CD4-positive, alpha-beta T cell treated with Interleukin-1 beta for 1 hour (primary cell): Measurements from ENCODE around the gene TRIM65.

ENCODE experiments used
- DNase-seq, 2 donors: peaks; one replicate each; pipeline ENCODE4 v3.0.0-alpha.2; 2020 to 2022

The TRIM65 gene

GRCh38 chr17:75849724-75850123, 47.0 kb downstream of the TRIM65 start:
- DNase-seq, result no peak

- no peak for DNase-seq
These were observed 47.5 kb downstream of the TRIM65 start for GRCh38 chr17:75849279-75849646.

- peak; percentile 72 to 83 for DNase-seq
These were observed 48.0 kb downstream of the TRIM65 start for GRCh38 chr17:75848523-75849278.

- no peak for DNase-seq
These were observed 48.9 kb downstream of the TRIM65 start for GRCh38 chr17:75847614-75848522.

GRCh38 chr17:75846692-75847613, 49.8 kb downstream of the TRIM65 start:
- no peak for DNase-seq

- no peak for DNase-seq
These were observed 50.6 kb downstream of the TRIM65 start for GRCh38 chr17:75845933-75846691.

- peak; percentile 69 to 83 for DNase-seq
These were observed 51.6 kb downstream of the TRIM65 start for GRCh38 chr17:75845058-75845711.

- peak in 1 of 2 donors; percentile 40 for DNase-seq
These were observed 52.2 kb downstream of the TRIM65 start for GRCh38 chr17:75844530-75845057.

GRCh38 chr17:75843577-75844529, 52.9 kb downstream of the TRIM65 start, which contains the start of gene UNC13D:
TSS of gene UNC13D (minus strand) at chr17:75844404. CDS start at chr17:75844337, 67 bp downstream.
- peak; percentile 72 to 73 for DNase-seq

- DNase-seq, result peak; percentile 35 to 37
These were observed 53.7 kb downstream of the TRIM65 start for GRCh38 chr17:75842963-75843576.

- DNase-seq, result no peak
These were observed 54.3 kb downstream of the TRIM65 start for GRCh38 chr17:75842411-75842810.

- DNase-seq, result no peak
These were observed 56.0 kb downstream of the TRIM65 start for GRCh38 chr17:75840799-75841164.

- no peak for DNase-seq
These were observed 56.6 kb downstream of the TRIM65 start for GRCh38 chr17:75839942-75840798.
